ENCODE data around the gene MYH11. TPM values are rescaled to one million over a fixed set of nuclear protein-coding genes. Genes with fewer than 3 reads are reported as not detected.

Gene MYH11
- polyA plus RNA-seq, 1 donor from 2014 or later: not detected

- no peak for TF ChIP-seq EZH2 (IDR thresholded peaks at IDR 0.05; ENCODE audit: borderline replicate concordance, insufficient read depth, low read length, poor library complexity, severe bottlenecking)
Measured at GRCh38 chr16:15748654-15749053, 108.2 kb downstream of the MYH11 start (continued).

GRCh38 chr16:15747937-15748336, 108.9 kb downstream of the MYH11 start:
- Histone ChIP-seq H3K79me2 (replicated peaks; ENCODE audit: insufficient read depth, low read length) (no peaks in the 10 kb centered on the region), H3K27ac (ENCODE audit: low read length) (no peak overlapping the region), H3K9ac (ENCODE audit: low read length) (no peak overlapping the region), H3K4me3 (ENCODE audit: low read length) (no peak overlapping the region), H3K9me2 (ENCODE audit: insufficient read depth, low read length) (no peaks in the 10 kb centered on the region), H3K27me3 (ENCODE audit: insufficient read depth, low read depth, low read length) (no peaks in the 10 kb centered on the region), H3K36me3 (ENCODE audit: insufficient read depth, low read length) (no peaks in the 10 kb centered on the region), H2AFZ (ENCODE audit: low read depth, low read length) (no peak overlapping the region), H3K9me3 (ENCODE audit: low read length) (no peaks in the 10 kb centered on the region), H3F3A (ENCODE audit: insufficient read depth, low read length, poor library complexity, severe bottlenecking) (no peaks in the 10 kb centered on the region), H4K20me1 (ENCODE audit: insufficient read depth) (no peaks in the 10 kb centered on the region), H3K4me2 (ENCODE audit: low read length) (no peak overlapping the region)
- TF ChIP-seq, protein P1, sequence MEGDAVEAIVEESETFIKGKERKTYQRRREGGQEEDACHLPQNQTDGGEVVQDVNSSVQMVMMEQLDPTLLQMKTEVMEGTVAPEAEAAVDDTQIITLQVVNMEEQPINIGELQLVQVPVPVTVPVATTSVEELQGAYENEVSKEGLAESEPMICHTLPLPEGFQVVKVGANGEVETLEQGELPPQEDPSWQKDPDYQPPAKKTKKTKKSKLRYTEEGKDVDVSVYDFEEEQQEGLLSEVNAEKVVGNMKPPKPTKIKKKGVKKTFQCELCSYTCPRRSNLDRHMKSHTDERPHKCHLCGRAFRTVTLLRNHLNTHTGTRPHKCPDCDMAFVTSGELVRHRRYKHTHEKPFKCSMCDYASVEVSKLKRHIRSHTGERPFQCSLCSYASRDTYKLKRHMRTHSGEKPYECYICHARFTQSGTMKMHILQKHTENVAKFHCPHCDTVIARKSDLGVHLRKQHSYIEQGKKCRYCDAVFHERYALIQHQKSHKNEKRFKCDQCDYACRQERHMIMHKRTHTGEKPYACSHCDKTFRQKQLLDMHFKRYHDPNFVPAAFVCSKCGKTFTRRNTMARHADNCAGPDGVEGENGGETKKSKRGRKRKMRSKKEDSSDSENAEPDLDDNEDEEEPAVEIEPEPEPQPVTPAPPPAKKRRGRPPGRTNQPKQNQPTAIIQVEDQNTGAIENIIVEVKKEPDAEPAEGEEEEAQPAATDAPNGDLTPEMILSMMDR (IDR thresholded peaks at IDR 0.05; ENCODE audit: poor library complexity, severe bottlenecking): no peak
- TF ChIP-seq POLR2AphosphoS5 (IDR thresholded peaks at IDR 0.05): no peak
- no peak for TF ChIP-seq TAF1 (IDR thresholded peaks at IDR 0.05; ENCODE audit: low read depth)
- TF ChIP-seq EP300 (conservative IDR thresholded peaks at IDR 0.05; ENCODE audit: poor library complexity, severe bottlenecking): no peak
- no peak for TF ChIP-seq MXI1 (conservative IDR thresholded peaks at IDR 0.05; ENCODE audit: poor library complexity, severe bottlenecking)
- TF ChIP-seq EZH2 (IDR thresholded peaks at IDR 0.05; ENCODE audit: borderline replicate concordance, insufficient read depth, low read length, poor library complexity, severe bottlenecking): no peak
- no peak for TF ChIP-seq SMC3 (conservative IDR thresholded peaks at IDR 0.05; ENCODE audit: poor library complexity)
- TF ChIP-seq RAD21 (conservative IDR thresholded peaks at IDR 0.05): no peak
- no peak for TF ChIP-seq REST (IDR thresholded peaks at IDR 0.05; ENCODE audit: borderline replicate concordance)

DNA sequence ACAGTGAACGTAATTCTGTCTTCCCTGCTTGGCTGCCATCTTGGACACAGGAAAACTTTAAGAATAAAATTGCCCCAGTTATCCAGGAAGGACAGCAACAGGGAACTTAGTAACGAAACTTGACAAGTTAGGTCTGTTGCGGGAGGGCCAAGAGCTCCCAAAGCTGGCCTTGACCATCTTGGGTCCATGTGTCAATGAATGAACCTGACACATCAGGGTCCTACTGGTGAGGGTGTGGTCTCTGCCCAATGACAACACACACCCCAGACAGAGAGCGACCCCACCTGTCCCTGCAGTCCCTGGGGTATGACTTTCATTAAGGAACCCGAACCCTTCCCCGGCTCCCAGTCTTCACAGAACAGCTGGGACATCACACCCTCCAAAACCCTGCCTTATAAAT, 110.5 kb downstream of the MYH11 start:
- Histone ChIP-seq H3K36me3 (ENCODE audit: insufficient read depth, low read length) (no peaks in the 10 kb centered on the region), H3K4me2 (ENCODE audit: low read length) (no peak overlapping the region), H3K27ac (ENCODE audit: low read length) (no peak overlapping the region), H3K4me3 (ENCODE audit: low read length) (no peak overlapping the region), H3K9me3 (ENCODE audit: low read length) (no peaks in the 10 kb centered on the region), H3F3A (ENCODE audit: insufficient read depth, low read length, poor library complexity, severe bottlenecking) (no peaks in the 10 kb centered on the region), H3K9me2 (ENCODE audit: insufficient read depth, low read length) (no peaks in the 10 kb centered on the region), H3K27me3 (ENCODE audit: insufficient read depth, low read depth, low read length) (no peaks in the 10 kb centered on the region), H3K79me2 (replicated peaks; ENCODE audit: insufficient read depth, low read length) (no peaks in the 10 kb centered on the region), H4K20me1 (ENCODE audit: insufficient read depth) (no peaks in the 10 kb centered on the region), H2AFZ (ENCODE audit: low read depth, low read length) (no peak overlapping the region), H3K9ac (ENCODE audit: low read length) (no peak overlapping the region)
- no peak for TF ChIP-seq TAF1 (IDR thresholded peaks at IDR 0.05; ENCODE audit: low read depth)
- TF ChIP-seq SMC3 (conservative IDR thresholded peaks at IDR 0.05; ENCODE audit: poor library complexity): no peak
- no peak for TF ChIP-seq MXI1 (conservative IDR thresholded peaks at IDR 0.05; ENCODE audit: poor library complexity, severe bottlenecking)
- no peak for TF ChIP-seq REST (IDR thresholded peaks at IDR 0.05; ENCODE audit: borderline replicate concordance)
- TF ChIP-seq RAD21 (conservative IDR thresholded peaks at IDR 0.05): no peak
- TF ChIP-seq, protein P1 (IDR thresholded peaks at IDR 0.05; ENCODE audit: poor library complexity, severe bottlenecking): no peak
- no peak for TF ChIP-seq POLR2AphosphoS5 (IDR thresholded peaks at IDR 0.05)
- TF ChIP-seq EZH2 (IDR thresholded peaks at IDR 0.05; ENCODE audit: borderline replicate concordance, insufficient read depth, low read length, poor library complexity, severe bottlenecking): no peak
- no peak for TF ChIP-seq EP300 (conservative IDR thresholded peaks at IDR 0.05; ENCODE audit: poor library complexity, severe bottlenecking)

Measured in neural cell (in vitro differentiated cells).